GM12892 (cell line): ENCODE data around the gene LRRN2.
"Not testable (repeated sequence)": the region's sequence is repeated elsewhere in the genome, so short reads cannot be mapped to it uniquely, and the experiment has no call there.

Experiments
- DNase-seq: peaks from one replicate; pipeline ENCODE4 v3.0.0; 2011; ENCODE audit not compliant: insufficient read length
- FAIRE-seq: peaks from 2 replicates; lab custom pipeline; 2011; peaks lifted over from hg19 to GRCh38; lab: Jason Lieb, UNC
- POLR2A ChIP-seq: IDR thresholded peaks from 2 replicates; pipeline ENCODE4 v1.6.1; 2011; ENCODE audit warnings: low read depth, low read length, control low read depth
- POLR2AphosphoS5 ChIP-seq: IDR thresholded peaks from 2 replicates; pipeline ENCODE4 v1.6.1; 2011; ENCODE audit warnings: low read depth, low read length, control low read depth
- TAF1 ChIP-seq: IDR thresholded peaks from 2 replicates; pipeline ENCODE4 v1.6.1; 2011; ENCODE audit warnings: low read depth, mild to moderate bottlenecking, control low read depth, low read length, borderline replicate concordance

LRRN2 gene

DNA sequence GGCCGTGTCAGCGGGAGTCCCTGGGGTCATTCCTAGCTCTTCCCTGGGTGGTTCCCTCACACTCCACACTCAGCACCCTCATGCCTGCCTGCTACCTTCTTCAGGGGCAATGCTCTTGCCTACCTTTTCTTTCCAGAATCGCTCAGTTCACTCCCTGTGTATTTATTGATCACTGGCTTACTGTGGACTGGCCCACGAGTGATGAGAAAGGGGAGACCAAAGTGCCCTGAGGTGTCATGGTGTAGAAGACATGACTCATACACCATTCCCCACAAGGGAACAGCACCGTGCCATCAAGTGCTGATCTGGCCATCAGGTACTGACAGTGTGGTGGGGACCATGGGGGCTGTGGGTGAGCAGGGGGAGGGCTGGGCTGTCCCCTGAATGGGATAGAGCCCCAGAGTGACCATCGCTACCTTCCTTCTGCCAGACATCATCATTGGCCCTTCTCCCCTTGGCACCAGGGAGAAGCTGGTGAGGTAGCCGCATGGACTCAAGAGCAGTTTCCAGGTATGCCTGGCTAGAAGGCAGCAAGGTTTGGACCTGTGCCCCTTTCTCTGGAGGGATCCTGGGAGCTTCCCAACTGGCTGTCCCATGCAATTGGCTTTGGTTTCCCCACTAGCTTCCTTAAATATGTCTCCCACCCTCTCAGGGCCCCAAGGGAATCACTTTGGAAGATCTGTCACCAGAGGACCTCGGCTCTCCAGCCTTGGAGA, 17.2 kb upstream of the LRRN2 start:
- TF ChIP-seq POLR2AphosphoS5 (no peak), POLR2A (no peak), TAF1 (no peak)
- FAIRE-seq: no peak
- DNase-seq: no peak

DNA sequence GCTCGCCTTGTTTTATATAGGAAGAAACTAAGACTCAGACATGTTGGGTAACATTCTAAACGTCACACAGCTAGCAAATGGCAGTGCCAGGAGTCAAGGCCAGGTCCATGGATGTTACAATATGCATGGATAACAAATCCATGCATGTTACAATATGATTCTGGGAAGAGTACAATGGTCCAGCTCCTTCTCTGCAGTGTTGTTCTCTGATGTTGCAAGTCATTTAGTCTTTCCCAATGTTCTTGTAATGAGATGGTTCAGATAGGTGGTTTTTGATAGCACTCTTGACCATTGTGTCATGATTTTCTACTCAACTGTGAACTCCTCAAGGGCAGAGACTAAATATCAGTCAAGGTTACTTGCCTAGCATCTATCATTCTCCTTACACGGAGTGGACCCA, 15.7 kb upstream of the LRRN2 start:
- DNase-seq: no peak
- no peak for FAIRE-seq
- TF ChIP-seq TAF1 (no peak), POLR2A (no peak), POLR2AphosphoS5 (no peak)

DNA sequence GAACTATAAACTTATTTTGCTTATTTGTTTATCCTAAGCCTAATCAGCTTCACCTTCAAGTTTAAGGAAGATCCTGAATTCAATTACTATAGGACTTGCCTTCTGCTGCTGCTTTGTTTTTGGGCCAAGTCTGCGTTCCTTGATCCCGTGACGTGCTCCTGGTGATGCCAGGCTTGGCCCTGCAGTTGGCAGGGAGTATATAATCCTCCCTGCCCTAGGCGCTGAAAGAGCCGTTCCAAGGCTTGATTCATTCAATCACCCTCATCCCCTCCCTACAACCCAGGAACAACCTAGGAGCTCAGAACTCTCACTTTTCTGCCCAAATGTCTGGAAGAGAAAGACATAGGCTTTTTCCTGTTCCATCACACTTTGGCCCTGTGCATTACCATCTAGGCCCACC, 12.4 kb upstream of the LRRN2 start:
- no peak for DNase-seq
- no peak for FAIRE-seq
- no peak for TF ChIP-seq POLR2A
- no peak for TF ChIP-seq POLR2AphosphoS5
- no peak for TF ChIP-seq TAF1

DNA sequence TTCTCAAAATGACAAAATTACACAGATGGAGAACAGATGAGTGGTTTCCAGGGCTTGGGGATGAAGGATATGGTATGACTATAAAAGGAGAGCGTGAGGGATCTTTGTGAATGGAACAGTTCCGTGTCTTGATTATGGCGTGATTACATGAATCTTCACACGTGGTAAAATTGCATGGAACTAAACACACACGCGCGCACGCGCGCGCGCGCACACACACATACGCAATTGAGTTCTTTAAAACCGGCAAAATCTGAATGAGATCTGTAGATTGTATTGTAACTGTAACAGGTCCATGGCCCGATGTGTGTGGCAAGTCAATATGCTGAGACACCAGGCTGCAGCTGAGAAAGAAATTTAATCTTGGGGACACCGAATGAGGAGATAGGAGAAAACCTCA, 11.1 kb upstream of the LRRN2 start:
- DNase-seq (no peak), FAIRE-seq (no peak)
- no peak for TF ChIP-seq POLR2AphosphoS5
- TF ChIP-seq POLR2A: no peak
- TF ChIP-seq TAF1: no peak

DNA sequence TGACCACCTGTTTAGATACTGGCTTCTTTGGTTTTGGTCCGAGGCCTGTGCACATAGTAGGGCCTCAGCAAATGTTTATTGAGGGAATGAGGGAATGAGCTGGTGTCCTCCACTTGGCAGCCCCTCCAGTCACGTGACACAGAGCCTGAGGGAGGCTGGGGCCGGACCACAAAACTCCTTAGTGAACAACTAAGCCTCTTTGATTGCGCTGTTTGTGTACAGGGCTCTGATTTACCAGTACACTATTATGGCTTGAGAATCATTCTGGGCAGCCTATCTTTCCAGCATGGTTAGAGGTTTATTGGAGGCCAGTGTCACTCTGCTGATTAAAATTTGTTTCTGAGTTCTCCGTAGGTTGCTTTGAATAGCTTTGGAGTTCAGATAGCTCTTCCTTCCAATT, 10.2 kb upstream of the LRRN2 start:
- no peak for FAIRE-seq
- TF ChIP-seq TAF1: no peak
- TF ChIP-seq POLR2A: no peak
- no peak for TF ChIP-seq POLR2AphosphoS5
- DNase-seq: no peak

DNA sequence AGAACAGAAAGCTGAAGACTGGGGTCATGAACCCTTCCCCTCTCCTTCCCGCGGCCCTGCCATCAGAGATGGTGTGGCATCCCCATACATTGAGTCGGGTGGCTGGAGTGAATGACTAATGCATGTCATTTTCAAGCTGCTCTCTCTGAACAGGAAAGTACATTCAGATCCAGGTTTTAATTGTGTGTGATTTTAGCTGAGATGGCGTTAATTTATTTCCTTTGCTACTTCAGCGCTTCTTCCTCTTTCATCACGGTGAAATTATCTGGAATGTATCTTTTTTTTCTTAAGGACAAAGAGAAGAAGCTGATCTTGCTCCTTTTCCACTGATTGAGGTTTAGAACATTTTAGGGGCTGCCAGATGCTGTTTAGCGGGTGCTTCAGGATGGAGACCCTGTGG, 8.6 kb upstream of the LRRN2 start:
- no peak for FAIRE-seq
- no peak for TF ChIP-seq POLR2A
- TF ChIP-seq TAF1: no peak
- TF ChIP-seq POLR2AphosphoS5: no peak
- no peak for DNase-seq

DNA sequence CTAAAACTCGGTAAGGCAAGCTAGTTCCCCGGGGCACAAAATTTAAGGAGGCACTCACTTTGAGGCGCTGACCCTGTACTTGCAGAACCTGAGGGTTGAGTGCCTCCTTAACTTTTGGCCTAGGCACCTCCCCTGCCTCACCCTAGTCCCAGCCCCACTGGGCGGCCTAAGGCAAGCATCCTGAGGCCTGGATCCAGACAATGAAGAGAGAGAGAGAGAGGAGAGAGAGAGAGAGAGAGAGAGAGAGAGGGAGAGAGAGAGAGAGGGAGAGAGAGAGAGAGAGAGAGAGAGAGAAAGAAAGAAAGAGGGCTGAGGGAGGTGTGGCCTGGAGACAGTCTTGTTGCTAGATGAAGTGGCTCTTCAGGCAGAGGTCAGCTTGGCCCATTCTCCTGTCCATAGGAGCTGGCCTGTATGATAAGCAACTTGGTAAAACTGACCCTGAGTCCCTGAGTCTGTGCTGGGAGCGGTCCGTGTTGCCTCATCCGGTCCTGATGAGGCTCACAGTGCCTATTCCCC, 7.4 kb upstream of the LRRN2 start:
- DNase-seq (no peak), FAIRE-seq (no peak)
- no peak for TF ChIP-seq POLR2AphosphoS5
- no peak for TF ChIP-seq TAF1
- no peak for TF ChIP-seq POLR2A

DNA sequence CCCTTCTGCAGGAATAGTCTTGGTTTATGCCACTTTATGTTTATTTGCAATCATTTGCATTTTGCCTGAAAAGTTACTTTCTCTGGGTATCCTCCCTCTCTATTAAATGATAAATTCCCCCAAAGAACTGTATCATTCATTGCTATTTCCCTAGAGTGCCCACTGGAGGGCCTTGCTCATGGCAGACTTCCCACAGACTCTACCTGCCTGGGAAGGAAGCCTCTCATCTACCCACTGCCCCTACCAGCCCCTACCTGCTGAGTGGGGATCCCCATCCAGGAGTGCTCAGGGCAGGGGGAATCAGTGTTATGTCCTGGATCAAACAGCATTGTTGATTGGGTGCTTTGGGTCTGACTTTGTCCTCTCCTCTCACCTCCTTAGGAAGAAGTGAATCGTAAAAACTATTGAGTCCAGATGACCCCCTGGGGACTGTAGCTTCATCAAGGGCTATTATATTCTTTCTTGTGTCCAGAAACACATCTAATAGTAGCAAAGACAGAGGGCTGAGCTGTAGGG, 6.8 kb upstream of the LRRN2 start:
- FAIRE-seq (no peak), DNase-seq (no peak)
- TF ChIP-seq POLR2A (no peak), TAF1 (no peak), POLR2AphosphoS5 (no peak)

DNA sequence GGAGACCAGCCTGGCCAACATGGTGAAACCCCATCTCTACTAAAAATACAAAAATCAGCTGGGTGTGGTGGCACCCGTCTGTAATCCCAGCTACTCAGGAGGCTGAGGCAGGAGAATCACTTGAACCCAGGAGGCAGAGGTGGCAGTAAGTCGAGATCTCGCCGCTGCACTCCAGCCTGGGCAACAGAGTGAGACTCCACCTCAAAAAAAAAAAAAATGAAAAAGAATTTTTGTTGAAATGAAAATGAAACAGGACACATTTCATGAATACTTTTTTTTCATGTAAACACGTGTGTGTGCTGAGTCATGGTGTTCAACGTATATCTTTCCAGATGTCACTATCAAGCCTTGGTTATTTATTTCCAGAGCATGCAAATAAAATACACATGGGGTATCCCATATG, 5.8 kb upstream of the LRRN2 start:
- FAIRE-seq, DNase-seq: not testable (repeated sequence)

DNA sequence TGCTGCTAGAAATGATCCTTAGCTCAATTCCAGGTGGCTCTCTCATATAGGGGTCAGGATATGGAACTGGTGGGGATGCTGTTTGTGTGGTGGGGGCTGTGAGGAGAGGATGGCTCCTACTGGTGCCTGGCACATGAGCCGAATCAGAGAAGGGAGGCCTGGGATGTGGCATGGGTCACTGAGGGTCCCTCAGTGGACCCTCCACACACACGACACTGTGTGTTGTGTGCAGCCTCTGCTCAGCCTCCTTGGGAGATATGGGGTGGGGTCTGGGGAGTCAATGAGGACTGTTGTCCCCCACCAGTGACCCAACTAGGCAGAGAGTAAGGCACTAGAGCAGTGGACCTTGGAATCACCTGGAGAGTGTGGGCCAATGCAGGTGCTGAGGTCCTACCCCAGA, 3.2 kb upstream of the LRRN2 start:
- TF ChIP-seq POLR2AphosphoS5: no peak
- no peak for TF ChIP-seq TAF1
- TF ChIP-seq POLR2A: no peak
- FAIRE-seq (no peak), DNase-seq (no peak)

DNA sequence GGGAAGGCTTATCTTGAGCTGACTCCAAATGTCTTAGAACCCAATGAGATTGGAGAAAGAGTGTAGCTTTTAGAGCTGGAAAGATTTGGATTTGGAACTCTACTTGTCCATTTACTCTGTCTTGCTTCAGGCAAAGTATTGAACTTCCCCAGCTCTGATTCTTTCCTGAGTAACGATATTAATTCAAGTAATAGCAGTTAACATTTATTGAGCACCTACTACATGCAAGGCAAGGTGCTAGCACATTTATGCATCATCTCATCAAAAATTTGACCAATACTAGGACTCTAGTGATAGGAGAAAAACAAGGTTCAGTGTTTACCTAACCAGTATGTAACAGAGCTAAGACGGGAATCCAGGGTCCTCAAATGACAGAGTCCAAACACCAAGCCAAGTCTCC, 2.5 kb upstream of the LRRN2 start:
- DNase-seq: no peak
- no peak for TF ChIP-seq TAF1
- no peak for TF ChIP-seq POLR2A
- TF ChIP-seq POLR2AphosphoS5: no peak
- FAIRE-seq: no peak

DNA sequence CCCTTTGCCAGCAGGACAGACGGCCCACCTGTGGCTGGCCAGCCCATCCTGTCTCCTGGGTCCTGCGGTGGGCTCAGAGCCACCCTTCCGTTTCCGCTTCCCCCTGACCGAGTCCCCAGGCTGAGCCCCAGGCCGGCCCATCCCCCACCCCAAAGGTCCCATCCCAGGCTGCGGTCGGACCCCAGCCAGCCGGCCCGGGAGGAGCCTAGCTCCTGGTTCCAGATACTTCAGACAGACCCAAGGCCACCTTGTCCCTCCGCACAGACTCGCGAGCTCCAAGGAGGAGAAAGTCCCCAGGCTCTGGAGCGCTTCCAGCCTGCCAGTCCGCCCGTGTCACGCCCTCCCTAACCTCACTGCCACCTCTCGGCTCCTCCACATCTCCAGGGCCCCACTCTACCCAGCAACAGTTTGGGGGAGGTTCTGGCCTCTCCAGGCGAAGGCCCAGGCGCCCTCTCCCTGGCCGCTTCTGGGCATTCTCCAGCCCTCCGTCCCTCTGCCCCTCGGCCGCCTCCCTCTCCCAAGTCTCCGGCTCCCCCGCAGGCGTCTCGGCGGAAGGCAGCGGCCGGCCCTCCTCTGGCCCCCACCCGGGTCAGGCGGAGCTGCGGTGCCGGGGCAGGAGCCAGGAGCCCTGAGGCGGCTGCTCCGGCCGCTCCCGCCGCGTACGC, 835 bp downstream of the LRRN2 start:
- no peak for TF ChIP-seq POLR2AphosphoS5
- TF ChIP-seq TAF1: no peak
- TF ChIP-seq POLR2A: no peak
- no peak for FAIRE-seq
- DNase-seq: peak; percentile 37

DNA sequence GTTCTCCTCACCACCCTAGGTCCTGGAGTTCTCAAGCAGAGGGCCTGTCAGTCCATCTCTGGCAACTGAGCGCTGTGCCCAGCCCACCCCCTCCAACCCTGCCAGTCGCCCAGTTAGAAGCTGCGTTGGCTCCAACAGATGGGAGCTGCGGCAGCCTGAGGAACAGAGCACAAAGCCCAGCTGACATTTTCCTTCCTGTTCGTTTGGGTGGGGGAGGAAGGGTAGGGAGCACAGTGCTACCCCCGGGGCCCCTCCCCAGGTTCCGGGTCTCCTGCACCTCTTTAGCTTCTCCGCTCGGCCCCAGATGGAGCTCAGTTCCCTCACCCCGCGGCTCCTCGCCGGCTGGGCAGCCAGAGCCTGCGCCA, 1.4 kb downstream of the LRRN2 start:
- DNase-seq: no peak
- no peak for TF ChIP-seq POLR2A
- no peak for TF ChIP-seq POLR2AphosphoS5
- TF ChIP-seq TAF1: no peak
- FAIRE-seq: no peak
